Esophagus muscularis mucosa (tissue), 4 donors: ENCODE measurements around the gene NELFB. TPM values are rescaled to one million over a fixed set of nuclear protein-coding genes. Genes with fewer than 3 reads are reported as not detected.

ENCODE experiments used
- DNase-seq: peaks from one replicate; pipeline ENCODE4 v3.0.0-alpha.2; 2017; ENCODE audit errors: extremely low spot score
- H3K27ac ChIP-seq, 4 donors: fragments of 200-600 bp; sonication (generic); replicated peaks in 1 of 4; 1 replicate in 3 of 4; 2 replicates in 1 of 4; pipeline ENCODE4 v1.5.1; 2016 to 2019; ENCODE audit warnings: mild to moderate bottlenecking in 1 of 4
- H3K27me3 ChIP-seq, 4 donors: fragments of 200-600 bp; sonication (generic); one replicate each; pipeline versions ENCODE4 v1.5.1 to v1.6.0; 2016 to 2019
- H3K36me3 ChIP-seq, 4 donors: fragments of 200-600 bp; sonication (generic); one replicate each; pipeline ENCODE4 v1.5.1; 2016 to 2019
- H3K4me1 ChIP-seq, 4 donors: fragments of 200-600 bp; sonication (generic); one replicate each; pipeline ENCODE4 v1.5.1; 2016 to 2019
- H3K4me3 ChIP-seq, 4 donors: fragments of 200-600 bp; sonication (generic); 1 replicate in 2 of 4; 2 replicates in 2 of 4; pipeline ENCODE4 v1.5.1; 2016 to 2019; ENCODE audit warnings: mild to moderate bottlenecking in 4 of 4, moderate library complexity in 1 of 4
- H3K9me3 ChIP-seq, 4 donors: fragments of 200-600 bp; sonication (generic); 1 replicate in 3 of 4; 2 replicates in 1 of 4; pipeline ENCODE4 v1.5.1; 2016 to 2019
- CTCF ChIP-seq, 3 experiments: fragments of 200-600 bp in 2 of 3; fragments of 450-650 bp in 1 of 3; sonication (generic) in 2 of 3; IDR thresholded peaks; one replicate each; pipeline ENCODE4 v1.5.1; 2017 to 2019; ENCODE audit warnings: antibody characterized with exemption in 3 of 3, mild to moderate bottlenecking in 2 of 3, moderate library complexity in 1 of 3
- EP300 ChIP-seq: sonication (generic); formaldehyde crosslinking; IDR thresholded peaks from one replicate; pipeline ENCODE4 v1.6.1; 2017; ENCODE audit warnings: antibody characterized with exemption
- POLR2A ChIP-seq: fragments of 450-650 bp; IDR thresholded peaks from one replicate; pipeline ENCODE4 v1.6.1; 2017; ENCODE audit warnings: antibody characterized with exemption, moderate library complexity, mild to moderate bottlenecking, low read depth
- POLR2AphosphoS5 ChIP-seq, 2 donors: sonication (generic); formaldehyde crosslinking; IDR thresholded peaks; one replicate each; pipeline ENCODE4 v1.6.1; 2017; ENCODE audit warnings: antibody characterized with exemption in 2 of 2
- WGBS: methylation state at CpG from one replicate; pipeline ENCODE4 v1.1.5; 2018; 5-methylcytosine and 5-hydroxymethylcytosine counted together
- intact Hi-C: fragments of 100-400 bp; cut with DNase I; formaldehyde crosslinking; loops from one replicate; pipeline ENCODE4 v1.15.1; 2023
- total RNA-seq, 4 donors: library from RNA; depleted of rRNA; stranded (reverse); fragments of >200 nt; gene quantifications; one replicate each; pipeline versions ENCODE4 v1.1.0 to v1.2.1, GENCODE V29; 2016

NELFB gene
- total RNA-seq, 4 donors from 2014 or later = 26.6 to 73.2 (median 48.8) TPM

GRCh38 chr9:137223078-137223970 is 31.8 kb upstream of the NELFB start:
- Histone ChIP-seq H3K27ac (peak overlapping the region; percentile 91 to 94 (median 92)), H3K27me3 (peaks cover 0 to 19% (median 6%) of the 10 kb centered on the region in 4 donors), H3K4me1 (peaks cover 28 to 47% (median 36%) of the 10 kb centered on the region in 4 donors), H3K4me3 (peak overlapping the region; percentile 72 to 87 (median 80)), H3K36me3 (no peaks in the 10 kb centered on the region), H3K9me3 (no peaks in the 10 kb centered on the region)
- 2% methylated on average over 36 of the region's 63 CpGs for WGBS
- TF ChIP-seq POLR2AphosphoS5 (IDR thresholded peaks at IDR 0.05) = peak; percentile 76 to 91
- TF ChIP-seq EP300 = no peak
- TF ChIP-seq CTCF (IDR thresholded peaks at IDR 0.05) = peak in 1 of 3 experiments; percentile 24
- TF ChIP-seq POLR2A = peak; percentile 39
- peak; percentile 100 for DNase-seq
- intact Hi-C loops = loop anchor here (5.0 kb wide), 1 partner anchor 36 kb away; the partner anchor contains the start of genes ANAPC2 and SSNA1

- no peaks in the 10 kb centered on the region for H3K36me3 ChIP-seq
- peak within 1 kb of the TSS; percentile 91 to 94 (median 92) for H3K27ac ChIP-seq
- intact Hi-C loops = loop anchor here (5.0 kb wide), 1 partner anchor 38 kb away; the partner anchor contains the start of genes ANAPC2 and SSNA1
- H3K4me1 ChIP-seq = peaks cover 21 to 46% (median 36%) of the 10 kb centered on the region in 4 donors
- WGBS = 64% methylated on average over 11 of the region's 23 CpGs
- no peak for TF ChIP-seq EP300
- no peak for TF ChIP-seq CTCF (IDR thresholded peaks at IDR 0.05)
- TF ChIP-seq POLR2A = no peak
- no peak for TF ChIP-seq POLR2AphosphoS5 (IDR thresholded peaks at IDR 0.05)
- no peaks in the 10 kb centered on the region for H3K9me3 ChIP-seq
- DNase-seq = no peak
- H3K4me3 ChIP-seq = peak within 1 kb of the TSS; percentile 72 to 87 (median 80)
- peaks cover 0 to 36% (median 21%) of the 10 kb centered on the region in 4 donors for H3K27me3 ChIP-seq
These were observed 30.1 kb upstream of the NELFB start, which contains the start of gene CYSRT1 for GRCh38 chr9:137224830-137225694. TSS of gene CYSRT1 (plus strand) at chr9:137225174. CDS start at chr9:137225622, 448 bp downstream.

GRCh38 chr9:137225699-137226331 is 29.3 kb upstream of the NELFB start:
- peaks cover 21 to 41% (median 36%) of the 10 kb centered on the region in 4 donors for H3K4me1 ChIP-seq
- peaks cover 0 to 44% (median 28%) of the 10 kb centered on the region in 4 donors for H3K27me3 ChIP-seq
- no peak for TF ChIP-seq CTCF (IDR thresholded peaks at IDR 0.05)
- no peak for TF ChIP-seq POLR2A
- TF ChIP-seq POLR2AphosphoS5 (IDR thresholded peaks at IDR 0.05) = no peak
- TF ChIP-seq EP300 = no peak
- DNase-seq = no peak
- WGBS = 83% methylated on average over 9 of the region's 21 CpGs
- H3K9me3 ChIP-seq = no peaks in the 10 kb centered on the region
- H3K27ac ChIP-seq = no peak overlapping the region
- H3K4me3 ChIP-seq = no peak overlapping the region
- H3K36me3 ChIP-seq = no peaks in the 10 kb centered on the region
- intact Hi-C loops = loop anchor here (2.0 kb wide), 1 partner anchor 107 kb away; no protein-coding TSS in a partner anchor
